SIG-M5 (cell line): ENCODE data around the gene ENG.
"Not testable (repeated sequence)": the region's sequence is repeated elsewhere in the genome, so short reads cannot be mapped to it uniquely, and the experiment has no call there.

Experiments used
- DNase-seq: peaks from one replicate; lab custom pipeline; 2025; lab: John Stamatoyannopoulos, UW

The ENG gene

GRCh38 chr9:127844821-127845359 lies 9.6 kb downstream of the ENG start:
- DNase-seq, result no peak

GRCh38 chr9:127841087-127841835 lies 13.2 kb downstream of the ENG start:
- no peak for DNase-seq

- DNase-seq, result no peak
Measured at GRCh38 chr9:127838375-127839078, 15.9 kb downstream of the ENG start.

GRCh38 chr9:127837346-127837745 lies 17.1 kb downstream of the ENG start:
- no peak for DNase-seq

- not testable (repeated sequence) for DNase-seq
Measured at GRCh38 chr9:127836561-127836960, 17.9 kb downstream of the ENG start.

GRCh38 chr9:127835991-127836516 lies 18.4 kb downstream of the ENG start:
- DNase-seq, result no peak

- DNase-seq, result no peak
Measured at GRCh38 chr9:127833555-127833954, 20.9 kb downstream of the ENG start.

GRCh38 chr9:127832248-127832647 lies 22.2 kb downstream of the ENG start:
- no peak for DNase-seq

GRCh38 chr9:127829205-127829906 lies 25.1 kb downstream of the ENG start:
- DNase-seq, result no peak

- DNase-seq, result no peak
Measured at GRCh38 chr9:127828262-127829031, 26.0 kb downstream of the ENG start.

- no peak for DNase-seq
Measured at GRCh38 chr9:127826253-127826913, 28.1 kb downstream of the ENG start.

- no peak for DNase-seq
Measured at GRCh38 chr9:127825319-127826051, 29.0 kb downstream of the ENG start.

- no peak for DNase-seq
Measured at GRCh38 chr9:127822108-127822507, 32.4 kb downstream of the ENG start.

GRCh38 chr9:127818574-127818973 lies 35.9 kb downstream of the ENG start:
- no peak for DNase-seq

GRCh38 chr9:127817881-127818434 lies 36.5 kb downstream of the ENG start:
- no peak for DNase-seq

- DNase-seq, result no peak
Measured at GRCh38 chr9:127816728-127817127, 37.7 kb downstream of the ENG start.

GRCh38 chr9:127816362-127816725 lies 38.1 kb downstream of the ENG start:
- DNase-seq, result no peak

GRCh38 chr9:127815512-127816361 lies 38.7 kb downstream of the ENG start:
- DNase-seq, result no peak
